WTC11 (cell line): ENCODE measurements around the gene STX5.
A peak's percentile ranks its signal among the peaks of the same experiment; 100 is the strongest.

Experiments
- HMGXB4 ChIP-seq: sonication (generic); formaldehyde crosslinking; IDR thresholded peaks from 2 replicates; pipeline ENCODE4 v1.8.1; 2023; ENCODE audit warnings: mild to moderate bottlenecking, moderate library complexity, missing genetic modification reagents
- TP53 ChIP-seq: sonication (generic); formaldehyde crosslinking; IDR thresholded peaks from 2 replicates; pipeline ENCODE4 v1.8.1; 2023; ENCODE audit warnings: mild to moderate bottlenecking, missing genetic modification reagents
- ZNF138 ChIP-seq: sonication (generic); formaldehyde crosslinking; conservative IDR thresholded peaks from 2 replicates; pipeline ENCODE4 v1.8.1; 2022; ENCODE audit warnings: mild to moderate bottlenecking, moderate library complexity, missing genetic modification reagents
- ZNF317 ChIP-seq: sonication (generic); formaldehyde crosslinking; IDR thresholded peaks from 2 replicates; pipeline ENCODE4 v1.8.1; 2023; ENCODE audit warnings: low read depth, mild to moderate bottlenecking, moderate library complexity, missing genetic modification reagents, borderline replicate concordance
- TF ChIP-seq, protein P1 (sequence below): sonication (generic); formaldehyde crosslinking; IDR thresholded peaks from 2 replicates; pipeline ENCODE4 v1.8.1; 2023; ENCODE audit warnings: mild to moderate bottlenecking, missing genetic modification reagents, moderate library complexity
- TF ChIP-seq, protein P2 (sequence below): fragments of 200-600 bp; IDR thresholded peaks from 2 replicates; pipeline ENCODE4 v1.8.0; 2022; ENCODE audit warnings: antibody characterized with exemption

GRCh38 chr11:62831520-62832335 lies at the start of gene STX5:
- TF ChIP-seq HMGXB4 (CRISPR knock-in tag) = no peak
- TF ChIP-seq, protein P1, sequence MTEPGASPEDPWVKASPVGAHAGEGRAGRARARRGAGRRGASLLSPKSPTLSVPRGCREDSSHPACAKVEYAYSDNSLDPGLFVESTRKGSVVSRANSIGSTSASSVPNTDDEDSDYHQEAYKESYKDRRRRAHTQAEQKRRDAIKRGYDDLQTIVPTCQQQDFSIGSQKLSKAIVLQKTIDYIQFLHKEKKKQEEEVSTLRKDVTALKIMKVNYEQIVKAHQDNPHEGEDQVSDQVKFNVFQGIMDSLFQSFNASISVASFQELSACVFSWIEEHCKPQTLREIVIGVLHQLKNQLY (CRISPR knock-in tag) = no peak
- TF ChIP-seq, protein P2, sequence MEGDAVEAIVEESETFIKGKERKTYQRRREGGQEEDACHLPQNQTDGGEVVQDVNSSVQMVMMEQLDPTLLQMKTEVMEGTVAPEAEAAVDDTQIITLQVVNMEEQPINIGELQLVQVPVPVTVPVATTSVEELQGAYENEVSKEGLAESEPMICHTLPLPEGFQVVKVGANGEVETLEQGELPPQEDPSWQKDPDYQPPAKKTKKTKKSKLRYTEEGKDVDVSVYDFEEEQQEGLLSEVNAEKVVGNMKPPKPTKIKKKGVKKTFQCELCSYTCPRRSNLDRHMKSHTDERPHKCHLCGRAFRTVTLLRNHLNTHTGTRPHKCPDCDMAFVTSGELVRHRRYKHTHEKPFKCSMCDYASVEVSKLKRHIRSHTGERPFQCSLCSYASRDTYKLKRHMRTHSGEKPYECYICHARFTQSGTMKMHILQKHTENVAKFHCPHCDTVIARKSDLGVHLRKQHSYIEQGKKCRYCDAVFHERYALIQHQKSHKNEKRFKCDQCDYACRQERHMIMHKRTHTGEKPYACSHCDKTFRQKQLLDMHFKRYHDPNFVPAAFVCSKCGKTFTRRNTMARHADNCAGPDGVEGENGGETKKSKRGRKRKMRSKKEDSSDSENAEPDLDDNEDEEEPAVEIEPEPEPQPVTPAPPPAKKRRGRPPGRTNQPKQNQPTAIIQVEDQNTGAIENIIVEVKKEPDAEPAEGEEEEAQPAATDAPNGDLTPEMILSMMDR = no peak
- TF ChIP-seq ZNF317 (CRISPR knock-in tag) = peak; percentile 15; the same call in 1 of the 2 replicates
- no peak for TF ChIP-seq ZNF138 (CRISPR knock-in tag)
- no peak for TF ChIP-seq TP53 (CRISPR knock-in tag)
